Measurements from ENCODE around the gene GMDS.

The GMDS gene

DNA sequence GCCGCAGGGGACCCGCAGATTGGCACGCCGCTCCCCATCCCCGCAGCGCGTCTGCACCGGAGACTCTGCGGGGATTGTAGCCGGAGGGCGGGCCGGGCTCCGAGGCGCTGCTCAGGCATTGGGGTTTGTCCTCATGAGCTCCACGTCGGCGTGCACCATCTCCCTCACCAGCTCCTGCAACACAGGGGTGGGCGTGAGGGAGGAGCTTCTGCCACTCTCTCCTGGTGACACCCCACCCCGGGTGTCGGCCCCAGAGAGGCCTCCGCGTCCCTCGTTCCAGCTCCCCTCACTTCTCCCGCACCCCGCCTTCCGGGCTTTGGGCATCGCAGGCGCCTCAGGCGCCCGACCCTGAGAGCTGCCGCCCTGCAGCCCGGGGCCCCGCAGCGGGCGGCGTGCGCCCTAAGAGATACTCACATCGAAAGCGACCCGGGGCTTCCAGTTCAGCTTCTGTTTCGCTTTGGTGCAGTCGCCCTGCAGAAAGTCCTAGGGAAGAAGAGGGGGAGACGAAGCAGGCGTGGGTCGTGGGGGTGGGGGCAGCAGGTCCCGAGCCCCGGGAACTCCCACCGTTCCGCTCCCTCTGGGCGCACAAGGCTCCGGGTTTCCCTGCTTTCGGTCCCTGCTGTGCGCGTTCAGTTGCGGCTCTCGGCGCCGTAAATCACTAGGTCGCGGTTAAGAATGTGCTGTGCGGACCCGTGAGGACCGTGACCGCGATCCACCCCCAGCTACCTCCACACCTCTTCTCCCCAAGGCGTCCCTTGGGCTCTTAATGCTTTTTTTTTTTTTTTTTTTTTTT lies 621.2 kb downstream of the GMDS start:
- no peak for TF ChIP-seq CTCF (IDR thresholded peaks at IDR 0.05)
- Histone ChIP-seq H2AFZ (no peak overlapping the region), H3K9ac (no peak overlapping the region), H3K4me3 (ENCODE audit: low read depth, low read length) (peak overlapping the region; percentile 35), H3K9me3 (ENCODE audit: control insufficient read depth, low read length) (no peaks in the 10 kb centered on the region), H3K27ac (no peak overlapping the region), H3K27me3 (ENCODE audit: control insufficient read depth, insufficient read depth, low read length) (peaks cover 10% of the 10 kb centered on the region), H3K36me3 (ENCODE audit: control insufficient read depth, insufficient read depth, low read length) (no peaks in the 10 kb centered on the region), H3K79me2 (no peaks in the 10 kb centered on the region), H3K4me2 (ENCODE audit: low read length) (no peak overlapping the region), H3K4me1 (no peaks in the 10 kb centered on the region)

GRCh38 chr6:1623769-1624057 lies 621.7 kb downstream of the GMDS start:
- Histone ChIP-seq H3K4me3 (ENCODE audit: low read depth, low read length) (no peak overlapping the region), H2AFZ (no peak overlapping the region), H3K36me3 (ENCODE audit: control insufficient read depth, insufficient read depth, low read length) (no peaks in the 10 kb centered on the region), H3K4me2 (ENCODE audit: low read length) (no peak overlapping the region), H3K9me3 (ENCODE audit: control insufficient read depth, low read length) (no peaks in the 10 kb centered on the region), H3K9ac (no peak overlapping the region), H3K4me1 (no peaks in the 10 kb centered on the region), H3K27ac (no peak overlapping the region), H3K27me3 (ENCODE audit: control insufficient read depth, insufficient read depth, low read length) (peaks cover 10% of the 10 kb centered on the region), H3K79me2 (no peaks in the 10 kb centered on the region)
- no peak for TF ChIP-seq CTCF (IDR thresholded peaks at IDR 0.05)

GRCh38 chr6:1622851-1623768 lies 622.3 kb downstream of the GMDS start:
- no peak for TF ChIP-seq CTCF (IDR thresholded peaks at IDR 0.05)
- H3K27me3 ChIP-seq (ENCODE audit: control insufficient read depth, insufficient read depth, low read length), result peaks cover 10% of the 10 kb centered on the region

DNA sequence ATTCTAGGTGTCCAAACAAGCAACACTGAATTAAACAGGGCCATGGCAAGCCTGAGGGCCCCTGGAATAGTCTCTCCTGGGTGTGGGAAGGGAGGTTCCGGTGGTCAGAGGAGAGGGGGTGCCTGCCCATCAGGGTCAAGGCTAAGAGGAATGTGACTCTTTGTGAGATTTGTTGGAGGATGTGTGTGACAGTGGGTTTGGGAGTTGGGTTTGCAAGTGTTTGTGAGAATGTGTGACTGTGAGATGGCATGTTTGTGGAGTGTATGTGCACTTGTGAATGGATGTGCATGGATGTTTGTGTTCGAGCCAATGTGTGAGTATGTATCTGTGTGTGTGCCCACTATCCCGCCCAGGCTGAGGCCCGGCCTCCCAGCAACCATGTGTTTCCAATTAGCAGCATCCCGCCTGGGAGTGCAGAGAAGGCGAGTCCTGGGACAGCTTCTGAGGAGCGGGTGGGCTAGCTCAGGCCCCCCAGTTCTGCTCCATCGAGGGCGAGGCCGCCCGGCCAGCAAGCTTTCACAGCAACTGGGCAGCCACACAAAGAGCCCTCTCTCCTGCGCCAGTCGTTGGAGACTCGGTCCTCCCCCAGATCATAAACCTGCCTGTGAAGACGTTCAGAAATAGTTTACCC lies 623.1 kb downstream of the GMDS start:
- no peak for TF ChIP-seq CTCF (IDR thresholded peaks at IDR 0.05)

More at GRCh38 chr6:1622851-1623768, 622.3 kb downstream of the GMDS start:
- Histone ChIP-seq H3K4me1 (no peaks in the 10 kb centered on the region), H3K9ac (no peak overlapping the region), H3K9me3 (ENCODE audit: control insufficient read depth, low read length) (no peaks in the 10 kb centered on the region), H2AFZ (no peak overlapping the region), H3K4me3 (ENCODE audit: low read depth, low read length) (no peak overlapping the region), H3K27ac (no peak overlapping the region), H3K36me3 (ENCODE audit: control insufficient read depth, insufficient read depth, low read length) (no peaks in the 10 kb centered on the region), H3K4me2 (ENCODE audit: low read length) (no peak overlapping the region), H3K79me2 (no peaks in the 10 kb centered on the region)

More for the DNA sequence above, 623.1 kb downstream of the GMDS start:
- Histone ChIP-seq H3K4me3 (ENCODE audit: low read depth, low read length) (no peak overlapping the region), H3K4me1 (no peaks in the 10 kb centered on the region), H2AFZ (no peak overlapping the region), H3K4me2 (ENCODE audit: low read length) (no peak overlapping the region), H3K27me3 (ENCODE audit: control insufficient read depth, insufficient read depth, low read length) (peaks cover 10% of the 10 kb centered on the region), H3K9me3 (ENCODE audit: control insufficient read depth, low read length) (no peaks in the 10 kb centered on the region), H3K27ac (no peak overlapping the region), H3K79me2 (no peaks in the 10 kb centered on the region), H3K36me3 (ENCODE audit: control insufficient read depth, insufficient read depth, low read length) (no peaks in the 10 kb centered on the region), H3K9ac (no peak overlapping the region)
